Superior temporal gyrus (tissue), 1 donor: ENCODE data around the gene RPL18A.
A peak's percentile ranks its signal among the peaks of the same experiment; 100 is the strongest.

Experiments
- DNase-seq: peaks from one replicate; pipeline ENCODE4 v3.0.0-alpha.2; 2016; ENCODE audit errors: extremely low spot score

RPL18A gene

GRCh38 chr19:17859533-17860330 is at the start of gene RPL18A:
RPL18A (plus strand) TSS chr19:17859910; CDS start chr19:17859957, 47 bp downstream.
- peak; percentile 100 for DNase-seq

GRCh38 chr19:17811103-17811502 is 48.6 kb upstream of the RPL18A start:
- DNase-seq: no peak

GRCh38 chr19:17811681-17812080 is 48.0 kb upstream of the RPL18A start:
- no peak for DNase-seq

GRCh38 chr19:17812099-17812498 is 47.6 kb upstream of the RPL18A start:
- no peak for DNase-seq

GRCh38 chr19:17817668-17818363 is 41.9 kb upstream of the RPL18A start:
- DNase-seq: no peak

GRCh38 chr19:17821190-17821589 is 38.5 kb upstream of the RPL18A start, which contains the start of gene INSL3:
INSL3 (minus strand) TSS chr19:17821519; CDS start chr19:17821506, 13 bp downstream.
- no peak for DNase-seq

- no peak for DNase-seq
Observed at GRCh38 chr19:17824339-17824738, 35.4 kb upstream of the RPL18A start.

- no peak for DNase-seq
Observed at GRCh38 chr19:17826508-17827056, 33.1 kb upstream of the RPL18A start.

- peak; percentile 16 for DNase-seq
Observed at GRCh38 chr19:17829855-17830566, 29.7 kb upstream of the RPL18A start.

GRCh38 chr19:17830567-17831418 is 28.9 kb upstream of the RPL18A start:
- peak; percentile 23 for DNase-seq

- no peak for DNase-seq
Observed at GRCh38 chr19:17831419-17831888, 28.3 kb upstream of the RPL18A start.

- DNase-seq: no peak
Observed at GRCh38 chr19:17832443-17833208, 27.1 kb upstream of the RPL18A start.

- DNase-seq: no peak
Observed at GRCh38 chr19:17834350-17835181, 25.1 kb upstream of the RPL18A start.

- no peak for DNase-seq
Observed at GRCh38 chr19:17835182-17836006, 24.3 kb upstream of the RPL18A start.

GRCh38 chr19:17836530-17836929 is 23.2 kb upstream of the RPL18A start:
- no peak for DNase-seq

GRCh38 chr19:17837972-17838371 is 21.7 kb upstream of the RPL18A start:
- DNase-seq: no peak

GRCh38 chr19:17840019-17840418 is 19.7 kb upstream of the RPL18A start:
- no peak for DNase-seq

GRCh38 chr19:17841371-17841809 is 18.3 kb upstream of the RPL18A start:
- DNase-seq: no peak
